ENCODE measurements around the gene ALOX15. TPM values are rescaled to one million over a fixed set of nuclear protein-coding genes. Genes with fewer than 3 reads are reported as not detected.

Gene ALOX15
- total and polyA plus RNA-seq, 9 of the 15 experiments (the other 6 are each of a cell fraction or from before 2014, with no cell fraction given), result not detected

GRCh38 chr17:4582101-4582501, 59.4 kb downstream of the ALOX15 start (continued):
- TF ChIP-seq GATAD2A (IDR thresholded peaks at IDR 0.05) (no peak), NFATC3 (IDR thresholded peaks at IDR 0.05) (no peak), TFAM (CRISPR knock-in tag; conservative IDR thresholded peaks at IDR 0.05) (no peak), TSC22D4 (tag; IDR thresholded peaks at IDR 0.05) (no peak), HOXB6 (CRISPR knock-in tag; IDR thresholded peaks at IDR 0.05; ENCODE audit: borderline replicate concordance) (no peak), ATF7 (IDR thresholded peaks at IDR 0.05) (no peak), ZNF232 (CRISPR knock-in tag; IDR thresholded peaks at IDR 0.05) (no peak), REST (IDR thresholded peaks at IDR 0.05; ENCODE audit: borderline replicate concordance) (no peak), REST (CRISPR knock-in tag; IDR thresholded peaks at IDR 0.05; ENCODE audit: low read depth) (no peak)

Small RNA genes within 50 kb of the gene (small RNA-seq; reads per million reads assigned to genes)
- gene RNU6-955P, result not detected

Other genes starting within 250 kb of the ALOX15 start
Only the 7 nearest of the 16 such genes appear.
- 109 and 132 TPM in 2 replicates for gene MYBBP1A, start 86.3 kb downstream of the ALOX15 start, total RNA-seq (2014; rRNA removed)
- gene MYBBP1A, start 86.3 kb downstream of the ALOX15 start, total RNA-seq (2014; rRNA removed; fragmentation: Illumina TruSeq; extraction: Trizol), result 19.8 and 23.3 TPM in 2 replicates
- 47.2 and 47.6 TPM in 2 replicates for gene MYBBP1A, start 86.3 kb downstream of the ALOX15 start, total RNA-seq (2015; rRNA removed; fragmentation: Illumina TruSeq; extraction: Trizol)
- gene MYBBP1A, start 86.3 kb downstream of the ALOX15 start, total RNA-seq (2021), result 107 and 114 TPM in 2 replicates
- 17.7 and 32.4 TPM in 2 replicates for gene MYBBP1A, start 86.3 kb downstream of the ALOX15 start, polyA plus RNA-seq (2011; rRNA removed)
- 70.7 and 73.8 TPM in 2 replicates for gene MYBBP1A, start 86.3 kb downstream of the ALOX15 start, polyA plus RNA-seq (2014; fragmentation: Illumina TruSeq; extraction: Trizol)
- 1 to 10 TPM; 2.0 to 2.4 TPM for gene MYBBP1A, start 86.3 kb downstream of the ALOX15 start, polyA plus RNA-seq (2014; fragmentation: Nextera tagmentation; extraction: Ambion mirVana)
- gene MYBBP1A, start 86.3 kb downstream of the ALOX15 start, polyA plus RNA-seq (2014; rRNA removed), result 69.7 and 77.2 TPM in 2 replicates
- not detected in 2 replicates for gene GGT6, start 81.1 kb downstream of the ALOX15 start, total RNA-seq (2014; rRNA removed)
- not detected in 2 replicates for gene GGT6, start 81.1 kb downstream of the ALOX15 start, total RNA-seq (2014; rRNA removed; fragmentation: Illumina TruSeq; extraction: Trizol)
- not detected in 2 replicates for gene GGT6, start 81.1 kb downstream of the ALOX15 start, total RNA-seq (2015; rRNA removed; fragmentation: Illumina TruSeq; extraction: Trizol)
- 0.09 TPM in 1 of 2 replicates, not detected in the other for gene GGT6, start 81.1 kb downstream of the ALOX15 start, total RNA-seq (2021)
- not detected in 2 replicates for gene GGT6, start 81.1 kb downstream of the ALOX15 start, polyA plus RNA-seq (2011; rRNA removed)
- gene GGT6, start 81.1 kb downstream of the ALOX15 start, polyA plus RNA-seq (2014; fragmentation: Illumina TruSeq; extraction: Trizol), result not detected in 2 replicates
- gene GGT6, start 81.1 kb downstream of the ALOX15 start, polyA plus RNA-seq (2014; fragmentation: Nextera tagmentation; extraction: Ambion mirVana), result not detected
- 0.42 TPM in 1 of 2 replicates, not detected in the other for gene GGT6, start 81.1 kb downstream of the ALOX15 start, polyA plus RNA-seq (2014; rRNA removed)
- gene SMTNL2, start 57.1 kb downstream of the ALOX15 start, total RNA-seq (2014; rRNA removed), result not detected in 2 replicates
- gene SMTNL2, start 57.1 kb downstream of the ALOX15 start, total RNA-seq (2014; rRNA removed; fragmentation: Illumina TruSeq; extraction: Trizol), result not detected in 2 replicates
- not detected in 2 replicates for gene SMTNL2, start 57.1 kb downstream of the ALOX15 start, total RNA-seq (2015; rRNA removed; fragmentation: Illumina TruSeq; extraction: Trizol)
- not detected in 2 replicates for gene SMTNL2, start 57.1 kb downstream of the ALOX15 start, total RNA-seq (2021)
- gene SMTNL2, start 57.1 kb downstream of the ALOX15 start, polyA plus RNA-seq (2011; rRNA removed), result 0.04 TPM in 1 of 2 replicates, not detected in the other
- gene SMTNL2, start 57.1 kb downstream of the ALOX15 start, polyA plus RNA-seq (2014; fragmentation: Illumina TruSeq; extraction: Trizol), result not detected in 2 replicates
- gene SMTNL2, start 57.1 kb downstream of the ALOX15 start, polyA plus RNA-seq (2014; fragmentation: Nextera tagmentation; extraction: Ambion mirVana), result not detected
- not detected in 2 replicates for gene SMTNL2, start 57.1 kb downstream of the ALOX15 start, polyA plus RNA-seq (2014; rRNA removed)
- 17.4 and 23.9 TPM in 2 replicates for gene PELP1, start 62.5 kb upstream of the ALOX15 start, total RNA-seq (2014; rRNA removed)
- gene PELP1, start 62.5 kb upstream of the ALOX15 start, total RNA-seq (2014; rRNA removed; fragmentation: Illumina TruSeq; extraction: Trizol), result 6.8 and 8.2 TPM in 2 replicates
- 8.3 and 10.3 TPM in 2 replicates for gene PELP1, start 62.5 kb upstream of the ALOX15 start, total RNA-seq (2015; rRNA removed; fragmentation: Illumina TruSeq; extraction: Trizol)
- gene PELP1, start 62.5 kb upstream of the ALOX15 start, total RNA-seq (2021), result 80.3 and 96.4 TPM in 2 replicates
- 7.9 and 34.2 TPM in 2 replicates for gene PELP1, start 62.5 kb upstream of the ALOX15 start, polyA plus RNA-seq (2011; rRNA removed)
- gene PELP1, start 62.5 kb upstream of the ALOX15 start, polyA plus RNA-seq (2014; fragmentation: Illumina TruSeq; extraction: Trizol), result 24.0 and 35.1 TPM in 2 replicates
- gene PELP1, start 62.5 kb upstream of the ALOX15 start, polyA plus RNA-seq (2014; fragmentation: Nextera tagmentation; extraction: Ambion mirVana), result under 1 TPM; 0.29 to 0.53 TPM
- gene PELP1, start 62.5 kb upstream of the ALOX15 start, polyA plus RNA-seq (2014; rRNA removed), result 17.3 and 20.3 TPM in 2 replicates
- gene ARRB2, start 69.0 kb upstream of the ALOX15 start, total RNA-seq (2014; rRNA removed), result 7.2 and 12.2 TPM in 2 replicates
- gene ARRB2, start 69.0 kb upstream of the ALOX15 start, total RNA-seq (2014; rRNA removed; fragmentation: Illumina TruSeq; extraction: Trizol), result 7.3 and 8.2 TPM in 2 replicates
- 7.9 and 9.8 TPM in 2 replicates for gene ARRB2, start 69.0 kb upstream of the ALOX15 start, total RNA-seq (2015; rRNA removed; fragmentation: Illumina TruSeq; extraction: Trizol)
- 14.7 and 15.2 TPM in 2 replicates for gene ARRB2, start 69.0 kb upstream of the ALOX15 start, total RNA-seq (2021)
- 7.0 and 8.8 TPM in 2 replicates for gene ARRB2, start 69.0 kb upstream of the ALOX15 start, polyA plus RNA-seq (2011; rRNA removed)
- gene ARRB2, start 69.0 kb upstream of the ALOX15 start, polyA plus RNA-seq (2014; fragmentation: Illumina TruSeq; extraction: Trizol), result 14.3 and 15.3 TPM in 2 replicates
- under 1 TPM; 0.79 to 0.80 TPM for gene ARRB2, start 69.0 kb upstream of the ALOX15 start, polyA plus RNA-seq (2014; fragmentation: Nextera tagmentation; extraction: Ambion mirVana)
- gene ARRB2, start 69.0 kb upstream of the ALOX15 start, polyA plus RNA-seq (2014; rRNA removed), result 7.5 and 9.4 TPM in 2 replicates
- 13.0 and 18.8 TPM in 2 replicates for gene MED11, start 89.8 kb upstream of the ALOX15 start, total RNA-seq (2014; rRNA removed)
- 12.6 and 16.1 TPM in 2 replicates for gene MED11, start 89.8 kb upstream of the ALOX15 start, total RNA-seq (2014; rRNA removed; fragmentation: Illumina TruSeq; extraction: Trizol)
- gene MED11, start 89.8 kb upstream of the ALOX15 start, total RNA-seq (2015; rRNA removed; fragmentation: Illumina TruSeq; extraction: Trizol), result 15.2 and 19.4 TPM in 2 replicates
- 10.4 and 11.4 TPM in 2 replicates for gene MED11, start 89.8 kb upstream of the ALOX15 start, total RNA-seq (2021)
- gene MED11, start 89.8 kb upstream of the ALOX15 start, polyA plus RNA-seq (2011; rRNA removed), result 15.6 and 19.2 TPM in 2 replicates
- 19.0 and 19.1 TPM in 2 replicates for gene MED11, start 89.8 kb upstream of the ALOX15 start, polyA plus RNA-seq (2014; fragmentation: Illumina TruSeq; extraction: Trizol)
- gene MED11, start 89.8 kb upstream of the ALOX15 start, polyA plus RNA-seq (2014; fragmentation: Nextera tagmentation; extraction: Ambion mirVana), result 10 to 100 TPM; 17.8 to 30.6 TPM
- 21.1 and 22.5 TPM in 2 replicates for gene MED11, start 89.8 kb upstream of the ALOX15 start, polyA plus RNA-seq (2014; rRNA removed)
- not detected in 2 replicates for gene ZMYND15, start 98.2 kb upstream of the ALOX15 start, total RNA-seq (2014; rRNA removed)
- gene ZMYND15, start 98.2 kb upstream of the ALOX15 start, total RNA-seq (2014; rRNA removed; fragmentation: Illumina TruSeq; extraction: Trizol), result not detected in 2 replicates
- not detected in 2 replicates for gene ZMYND15, start 98.2 kb upstream of the ALOX15 start, total RNA-seq (2015; rRNA removed; fragmentation: Illumina TruSeq; extraction: Trizol)
- gene ZMYND15, start 98.2 kb upstream of the ALOX15 start, total RNA-seq (2021), result 0.09 TPM in 1 of 2 replicates, not detected in the other
- gene ZMYND15, start 98.2 kb upstream of the ALOX15 start, polyA plus RNA-seq (2011; rRNA removed), result not detected in 2 replicates
- not detected in 2 replicates for gene ZMYND15, start 98.2 kb upstream of the ALOX15 start, polyA plus RNA-seq (2014; fragmentation: Illumina TruSeq; extraction: Trizol)
- not detected for gene ZMYND15, start 98.2 kb upstream of the ALOX15 start, polyA plus RNA-seq (2014; fragmentation: Nextera tagmentation; extraction: Ambion mirVana)
- not detected in 2 replicates for gene ZMYND15, start 98.2 kb upstream of the ALOX15 start, polyA plus RNA-seq (2014; rRNA removed)

Data from K562 (cell line).